HG03280 (cell line): Measurements from ENCODE around the gene XIST.
"Not testable (repeated sequence)": the region's sequence is repeated elsewhere in the genome, so short reads cannot be mapped to it uniquely, and the experiment has no call there.

ENCODE experiments used
- ATAC-seq: cut with Tn5 transposase; IDR thresholded peaks from one replicate; pipeline ENCODE4 v1.9.1; 2021; ENCODE audit warnings: mild to moderate bottlenecking, moderate library complexity; ENCODE audit not compliant: unreplicated experiment

The XIST gene

DNA sequence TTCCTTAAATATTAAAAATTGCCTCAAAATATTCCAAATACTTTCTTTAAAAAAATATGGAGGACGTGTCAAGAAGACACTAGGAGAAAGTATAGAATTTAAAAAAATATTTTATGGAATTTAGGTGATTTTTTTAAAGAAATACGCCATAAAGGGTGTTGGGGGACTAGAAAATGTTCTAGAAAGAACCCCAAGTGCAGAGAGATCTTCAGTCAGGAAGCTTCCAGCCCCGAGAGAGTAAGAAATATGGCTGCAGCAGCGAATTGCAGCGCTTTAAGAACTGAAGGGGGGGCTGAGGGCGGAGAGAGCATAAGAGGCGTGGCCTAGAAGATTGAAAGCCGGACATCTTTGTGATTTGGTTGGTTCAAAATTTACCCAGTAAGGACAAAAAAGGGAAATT lies at the start of gene XIST:
Gene XIST (minus strand): TSS at position 248 of the 400 bp plus-strand sequence.
- no peak for ATAC-seq

- not testable (repeated sequence) for ATAC-seq
Observed at GRCh38 chrX:73898315-73898714, 45.8 kb upstream of the XIST start.

- not testable (repeated sequence) for ATAC-seq
Observed at GRCh38 chrX:73892515-73893090, 40.1 kb upstream of the XIST start.

DNA sequence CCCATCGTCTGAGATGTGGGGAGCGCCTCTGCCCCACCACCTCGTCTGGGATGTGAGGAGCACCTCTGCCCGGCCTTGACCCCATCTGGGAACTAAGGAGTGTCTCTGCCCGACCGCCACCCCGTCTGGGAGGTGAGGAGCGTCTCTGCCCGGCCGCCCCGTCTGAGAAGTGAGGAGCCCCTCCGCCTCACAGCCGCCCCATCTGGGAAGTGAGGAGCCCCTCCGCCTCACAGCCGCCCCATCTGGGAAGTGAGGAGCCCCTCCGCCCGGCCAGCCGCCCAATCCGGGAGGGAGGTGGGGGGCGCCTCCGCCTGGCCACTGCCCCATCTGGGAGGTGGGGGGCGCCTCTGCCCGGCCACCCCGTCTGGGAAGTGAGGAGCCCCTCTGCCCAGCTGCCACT lies 29.7 kb upstream of the XIST start:
- not testable (repeated sequence) for ATAC-seq

- no peak for ATAC-seq
Observed at GRCh38 chrX:73877687-73878086, 25.2 kb upstream of the XIST start.

DNA sequence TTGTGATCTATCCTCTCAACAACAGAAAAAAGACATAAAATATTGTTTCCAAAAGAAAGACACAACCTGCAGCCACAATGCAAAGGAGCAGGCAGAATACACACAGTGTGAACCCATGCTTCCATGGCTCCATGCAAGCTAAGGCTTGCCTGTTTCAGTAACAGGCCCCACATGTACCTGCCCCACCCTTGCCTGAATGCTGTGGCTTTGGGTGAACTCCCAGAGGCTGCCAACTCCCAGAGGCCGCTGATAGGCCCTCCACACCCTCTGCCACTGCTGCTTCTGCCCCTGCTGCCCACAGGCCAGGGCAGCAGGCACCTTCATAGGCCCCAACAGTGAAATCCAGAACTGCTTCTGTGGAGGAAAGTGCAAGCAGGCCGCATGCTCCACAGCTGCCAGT lies 24.4 kb upstream of the XIST start:
- no peak for ATAC-seq

GRCh38 chrX:73868916-73869315 lies 16.4 kb upstream of the XIST start:
- no peak for ATAC-seq

DNA sequence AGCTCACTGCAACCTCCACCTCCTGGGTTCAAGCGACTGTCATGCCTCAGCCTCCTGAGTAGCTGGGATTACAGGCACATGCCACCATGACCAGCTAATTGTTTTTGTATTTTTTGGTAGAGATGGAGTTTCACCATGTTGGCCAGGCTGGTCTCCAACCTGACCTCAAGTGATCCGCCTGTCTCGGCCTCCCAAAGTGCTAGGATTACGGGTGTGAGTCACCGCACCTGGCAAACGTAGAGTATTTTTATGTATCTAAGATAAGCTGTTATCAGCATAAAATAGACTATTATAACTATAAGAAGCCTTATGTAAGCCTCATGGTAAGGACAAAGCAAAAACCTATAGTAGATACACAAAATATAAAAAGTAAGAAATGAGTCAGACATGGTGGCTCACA lies 14.6 kb upstream of the XIST start:
- no peak for ATAC-seq

DNA sequence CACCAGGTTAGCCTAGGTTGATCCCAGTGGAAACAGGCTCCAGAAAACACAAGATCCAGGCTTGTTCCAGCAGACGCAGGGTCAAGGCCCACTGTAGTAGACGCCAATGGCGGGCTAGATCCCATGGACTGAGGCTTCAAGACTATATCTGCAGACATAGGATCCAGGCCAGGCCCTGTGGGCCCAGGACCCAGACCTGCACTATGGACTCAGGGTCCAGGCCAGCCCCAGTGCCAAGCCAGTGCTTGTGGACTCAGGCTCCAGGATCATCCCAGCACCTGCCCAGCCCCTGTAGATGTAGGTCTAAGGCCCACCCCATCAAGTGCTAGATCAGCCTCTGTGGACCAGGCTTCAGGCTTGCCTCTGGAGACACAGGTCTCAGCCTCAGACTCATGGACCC lies 11.3 kb upstream of the XIST start:
- ATAC-seq = no peak

DNA sequence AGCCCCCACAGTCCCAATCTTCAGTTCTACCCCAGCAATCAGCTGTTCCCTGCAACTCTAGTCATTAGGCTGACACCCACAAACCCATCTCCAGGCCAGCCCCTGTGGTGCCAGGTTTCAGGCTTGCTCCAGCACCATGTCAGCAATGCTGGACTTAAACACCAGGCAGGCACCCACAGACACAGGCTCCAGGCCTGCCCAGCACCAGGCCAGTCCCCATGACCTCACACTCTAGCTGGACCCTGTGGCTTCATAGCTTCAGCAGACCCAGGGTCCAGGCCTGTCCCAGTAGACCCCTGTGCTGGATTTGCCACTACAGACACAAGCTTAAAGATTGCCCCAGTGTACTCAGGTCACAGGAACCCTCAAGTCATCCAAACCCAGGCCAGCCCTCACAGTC lies 10.8 kb upstream of the XIST start:
- no peak for ATAC-seq

- ATAC-seq = no peak
Observed at GRCh38 chrX:73859622-73860021, 7.1 kb upstream of the XIST start.

DNA sequence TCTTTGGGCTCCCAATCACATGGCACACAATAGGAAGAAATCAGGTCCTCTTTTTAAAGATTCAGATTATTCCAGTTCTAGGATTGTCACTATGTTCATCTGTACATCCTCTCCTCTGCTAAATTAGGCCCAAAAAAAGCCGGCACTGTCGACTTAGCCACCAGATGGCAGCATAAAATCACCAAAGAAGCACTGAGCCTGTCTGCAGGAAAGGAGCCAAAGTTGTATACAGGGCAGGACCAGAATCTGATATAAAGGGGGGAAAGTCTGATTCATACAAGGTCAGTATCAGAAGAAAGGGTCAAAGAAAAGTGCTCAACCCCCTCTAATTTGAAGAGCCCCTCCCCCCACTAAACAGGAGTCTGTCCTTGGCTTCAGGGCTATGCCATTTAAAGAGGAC lies 3.0 kb upstream of the XIST start:
- no peak for ATAC-seq

GRCh38 chrX:73852022-73852421 lies 492 bp downstream of the XIST start:
- ATAC-seq = no peak

GRCh38 chrX:73851014-73852009 lies 1.2 kb downstream of the XIST start:
- ATAC-seq = no peak

- ATAC-seq = no peak
Observed at GRCh38 chrX:73850124-73851013, 2.1 kb downstream of the XIST start.

GRCh38 chrX:73849073-73849472 lies 3.4 kb downstream of the XIST start:
- ATAC-seq = no peak

DNA sequence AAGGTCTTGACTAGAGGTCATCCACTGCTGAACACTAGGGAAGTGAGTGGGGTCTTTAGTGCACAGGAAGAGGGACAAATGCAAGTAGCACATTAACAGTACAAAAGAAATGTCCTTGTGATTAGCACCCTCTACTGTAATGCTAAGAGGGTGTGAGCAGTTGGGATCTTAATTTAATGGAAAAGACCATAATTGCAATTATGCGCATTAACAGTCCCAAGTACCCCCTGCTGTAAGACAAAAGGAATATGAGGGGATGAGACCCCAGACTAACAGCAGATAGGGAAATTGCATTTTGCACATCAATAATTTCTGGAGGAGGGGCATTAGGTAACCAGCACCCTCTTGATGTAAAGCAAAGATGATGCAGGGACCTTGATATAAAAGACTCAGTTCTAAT lies 4.5 kb downstream of the XIST start:
- no peak for ATAC-seq

DNA sequence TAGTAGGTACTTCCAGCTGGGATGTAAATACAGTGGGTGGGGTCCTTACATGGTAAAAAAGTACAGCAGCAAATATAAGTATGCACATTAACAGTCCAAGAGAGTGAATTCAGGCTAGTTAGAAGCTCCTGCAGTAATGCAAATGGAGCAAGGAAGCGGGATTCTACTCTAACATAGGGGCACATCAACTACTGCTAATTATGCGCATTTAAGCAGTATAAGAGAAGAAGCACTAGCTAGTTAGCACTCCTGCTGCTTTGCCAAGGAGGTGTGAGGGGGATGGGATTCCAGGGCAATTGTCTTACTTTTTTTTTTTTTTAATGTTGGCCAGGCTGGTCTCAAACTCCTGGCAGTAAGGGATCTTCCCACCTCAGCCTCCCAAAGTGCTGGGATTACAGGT lies 5.4 kb downstream of the XIST start:
- no peak for ATAC-seq

DNA sequence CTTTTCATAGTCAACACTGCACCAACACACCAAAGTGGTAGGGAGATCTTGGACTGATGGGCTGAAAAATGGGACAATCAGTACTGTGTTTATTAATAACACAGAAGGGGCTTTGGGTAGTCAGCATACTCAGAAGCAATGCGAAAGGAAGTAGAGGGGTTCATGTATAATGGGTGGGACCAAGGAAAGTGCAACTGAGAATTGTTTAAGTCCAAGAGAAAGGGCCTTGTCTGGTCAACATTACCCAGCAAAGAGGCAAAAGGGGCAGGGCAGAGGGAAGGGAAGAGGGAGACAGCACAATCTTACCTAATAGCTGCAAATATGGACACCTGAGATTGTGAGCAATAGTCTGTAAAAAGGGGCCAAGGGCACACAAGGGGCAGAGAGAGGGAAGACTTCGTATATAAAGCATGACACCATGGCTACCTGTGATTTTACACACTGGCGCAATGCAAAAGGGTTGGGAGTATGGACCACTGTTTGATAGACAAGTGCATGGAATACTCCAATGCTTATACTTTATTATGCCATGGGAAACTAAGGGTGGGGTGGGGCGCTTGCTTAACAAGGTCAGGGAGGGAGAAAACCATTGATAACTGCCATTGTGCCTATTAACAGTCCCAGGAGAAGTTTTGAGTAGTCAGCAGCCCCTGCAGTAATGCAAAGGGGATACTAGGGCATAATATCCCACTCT lies 9.8 kb downstream of the XIST start:
- no peak for ATAC-seq

- ATAC-seq = no peak
Observed at GRCh38 chrX:73841337-73841736, 11.2 kb downstream of the XIST start.
